Measurements from ENCODE around the gene CLEC11A. TPM values are rescaled to one million over a fixed set of nuclear protein-coding genes. Genes with fewer than 3 reads are reported as not detected.
A peak's percentile ranks its signal among the peaks of the same experiment; 100 is the strongest.

Gene CLEC11A
- total and polyA plus RNA-seq, 9 of the 15 experiments (the other 6 are each of a cell fraction or from before 2014, with no cell fraction given): 0.39 to 43.9 (median 3.4) TPM

GRCh38 chr19:50705422-50706019, 17.6 kb upstream of the CLEC11A start (continued):
- no peak for TF ChIP-seq SMAD3 (CRISPR knock-in tag; conservative IDR thresholded peaks at IDR 0.05)
- no peak for TF ChIP-seq ASH1L (IDR thresholded peaks at IDR 0.05; ENCODE audit: borderline replicate concordance, low read depth, partially characterized antibody)
- no peak for TF ChIP-seq HDAC2 (IDR thresholded peaks at IDR 0.05)
- no peak for TF ChIP-seq TFE3 (CRISPR knock-in tag; IDR thresholded peaks at IDR 0.05)
- TF ChIP-seq SRSF7 (optimal IDR thresholded peaks at IDR 0.05; ENCODE audit: low read depth, low read length): no peak
- no peak for TF ChIP-seq ZNF507 (tag; conservative IDR thresholded peaks at IDR 0.05)
- no peak for TF ChIP-seq ZNF77 (CRISPR knock-in tag; IDR thresholded peaks at IDR 0.05)
- no peak for TF ChIP-seq AFF1 (IDR thresholded peaks at IDR 0.05; ENCODE audit: low read depth in 1 of 2, partially characterized antibody in 2 of 2)
- no peak for TF ChIP-seq USF1 (CRISPR knock-in tag; IDR thresholded peaks at IDR 0.05)
- no peak for TF ChIP-seq FOXM1 (IDR thresholded peaks at IDR 0.05; ENCODE audit: low read depth)
- TF ChIP-seq FOXM1 (CRISPR knock-in tag; IDR thresholded peaks at IDR 0.05; ENCODE audit: low read depth): no peak
- TF ChIP-seq EWSR1 (IDR thresholded peaks at IDR 0.05; ENCODE audit: borderline replicate concordance, low read depth, partially characterized antibody): no peak
- TF ChIP-seq ZBTB12 (CRISPR knock-in tag; IDR thresholded peaks at IDR 0.05): no peak
- TF ChIP-seq ZNF655 (CRISPR knock-in tag; IDR thresholded peaks at IDR 0.05): no peak
- TF ChIP-seq ARHGAP35 (IDR thresholded peaks at IDR 0.05; ENCODE audit: partially characterized antibody): no peak
- TF ChIP-seq RBM15 (IDR thresholded peaks at IDR 0.05; ENCODE audit: insufficient read depth, low read length): no peak
- no peak for TF ChIP-seq GATAD2B (IDR thresholded peaks at IDR 0.05; ENCODE audit: borderline replicate concordance)
- TF ChIP-seq NR2C2 (CRISPR knock-in tag; IDR thresholded peaks at IDR 0.05): no peak
- TF ChIP-seq NR2C2 (tag; IDR thresholded peaks at IDR 0.05): no peak
- TF ChIP-seq KDM1A (IDR thresholded peaks at IDR 0.05): 0 out of 4 replicates have a peak, but pooled peaks of 1 of the 2 experiments have one; percentile 7
- TF ChIP-seq NR2F6 (CRISPR knock-in tag; IDR thresholded peaks at IDR 0.05): no peak
